Activated T-cell treated with anti-CD3 and anti-CD28 coated beads for 1 hour (primary cell): ENCODE measurements around the gene PIH1D1.
"Not testable (repeated sequence)": the region's sequence is repeated elsewhere in the genome, so short reads cannot be mapped to it uniquely, and the experiment has no call there.

Experiments
- DNase-seq: peaks from one replicate; pipeline ENCODE4 v3.0.0-alpha.2; 2020; ENCODE audit warnings: low read depth

The PIH1D1 gene

GRCh38 chr19:49481020-49481683, 29.5 kb upstream of the PIH1D1 start:
- DNase-seq: no peak

DNA sequence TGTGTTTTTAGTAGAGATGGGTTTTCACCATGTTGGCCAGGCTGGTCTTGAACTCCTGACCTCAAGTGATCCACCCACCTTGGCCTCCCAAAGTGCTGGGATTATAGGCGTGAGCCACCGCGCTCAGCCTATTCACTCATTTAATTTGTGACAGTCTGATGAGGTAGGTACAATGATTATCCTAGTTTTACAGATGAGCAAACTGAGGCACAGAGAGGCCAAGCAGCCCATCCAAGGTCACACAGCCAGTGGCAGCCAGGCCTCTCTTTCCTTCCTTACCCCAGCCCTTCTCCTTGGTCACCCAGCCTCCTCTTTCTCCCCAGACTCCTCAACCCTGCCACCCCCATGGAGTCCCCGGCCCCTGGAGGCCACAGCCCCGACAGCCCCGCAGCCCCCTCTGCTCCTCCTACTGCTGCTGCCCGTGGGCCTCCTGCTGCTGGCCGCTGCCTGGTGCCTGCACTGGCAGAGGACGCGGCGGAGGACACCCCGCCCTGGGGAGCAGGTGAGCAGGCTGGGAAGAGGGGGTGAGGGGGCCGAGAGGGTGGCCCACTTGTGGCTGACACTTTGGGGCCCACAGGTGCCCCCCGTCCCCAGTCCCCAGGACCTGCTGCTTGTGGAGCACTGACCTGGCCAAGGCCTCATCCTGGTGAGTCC, 28.5 kb upstream of the PIH1D1 start:
- DNase-seq: no peak

- DNase-seq: peak; percentile 55
Measured at GRCh38 chr19:49475995-49476880, 24.6 kb upstream of the PIH1D1 start.

- DNase-seq: no peak
Measured at GRCh38 chr19:49475191-49475917, 23.7 kb upstream of the PIH1D1 start.

DNA sequence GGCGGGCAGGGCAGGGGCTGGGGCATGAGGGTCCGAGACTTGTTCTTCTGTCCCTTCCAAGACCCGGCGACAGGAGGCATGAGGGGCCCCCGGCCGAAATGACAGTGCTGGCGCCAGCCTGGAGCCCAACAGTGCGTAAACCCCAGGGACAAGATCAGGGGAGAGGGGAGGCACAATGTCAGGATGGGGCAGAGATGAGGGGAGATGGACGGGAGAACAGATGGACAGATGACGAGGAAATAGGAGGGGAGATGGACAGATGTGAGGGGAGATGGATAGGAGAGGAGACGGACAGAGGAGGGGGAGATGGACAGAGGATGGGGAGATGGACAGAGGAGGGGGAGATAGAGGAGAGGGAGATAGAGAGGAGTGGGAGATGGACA, 22.9 kb upstream of the PIH1D1 start:
- no peak for DNase-seq

GRCh38 chr19:49473868-49474541, 22.4 kb upstream of the PIH1D1 start, which contains the start of gene FLT3LG:
Gene FLT3LG (plus strand): TSS chr19:49474215. CDS start chr19:49474640, 425 bp downstream.
- peak; percentile 84 for DNase-seq

DNA sequence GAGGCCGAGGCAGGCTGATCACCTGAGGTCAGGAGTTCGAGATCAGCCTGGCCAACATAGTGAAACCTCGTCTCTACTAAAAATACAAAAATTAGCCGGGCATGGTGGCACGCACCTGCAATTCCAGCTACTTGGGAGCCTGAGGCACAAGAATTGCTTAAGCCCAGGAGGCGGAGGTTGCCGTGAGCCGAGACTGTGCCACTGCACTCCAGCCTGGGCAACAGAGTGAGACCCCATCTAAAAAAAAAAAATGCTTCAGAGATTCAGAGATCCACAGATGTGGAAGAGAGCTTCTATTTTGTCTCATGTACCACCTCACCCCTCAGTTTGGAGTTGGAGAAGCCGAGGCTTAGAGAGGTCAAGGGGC, 21.9 kb upstream of the PIH1D1 start:
- not testable (repeated sequence) for DNase-seq

DNA sequence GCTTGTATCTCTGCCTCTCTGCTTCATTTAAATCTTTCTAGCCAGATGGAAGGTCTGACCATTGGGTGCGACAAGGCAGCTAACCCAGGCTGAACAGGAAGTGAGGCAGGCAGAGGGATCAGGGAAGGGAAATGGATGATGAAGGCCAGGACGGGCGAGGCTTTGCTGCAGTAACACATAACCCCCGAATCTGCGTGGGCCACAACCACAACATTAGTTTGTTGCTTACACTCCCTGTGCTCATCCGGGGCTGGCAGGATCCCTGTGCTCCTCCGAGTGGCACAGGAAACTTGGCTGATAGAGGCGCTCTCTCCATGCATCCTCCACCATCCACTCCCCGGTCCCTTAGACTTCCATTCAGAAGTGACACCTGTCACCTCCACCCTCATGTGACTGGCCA, 21.3 kb upstream of the PIH1D1 start:
- DNase-seq: no peak

- no peak for DNase-seq
Measured at GRCh38 chr19:49470615-49470978, 19.0 kb upstream of the PIH1D1 start.

GRCh38 chr19:49469828-49470614, 18.4 kb upstream of the PIH1D1 start:
- peak; percentile 59 for DNase-seq

- DNase-seq: peak; percentile 71
Measured at GRCh38 chr19:49468746-49469447, 17.3 kb upstream of the PIH1D1 start.

- DNase-seq: no peak
Measured at GRCh38 chr19:49468199-49468598, 16.6 kb upstream of the PIH1D1 start.

DNA sequence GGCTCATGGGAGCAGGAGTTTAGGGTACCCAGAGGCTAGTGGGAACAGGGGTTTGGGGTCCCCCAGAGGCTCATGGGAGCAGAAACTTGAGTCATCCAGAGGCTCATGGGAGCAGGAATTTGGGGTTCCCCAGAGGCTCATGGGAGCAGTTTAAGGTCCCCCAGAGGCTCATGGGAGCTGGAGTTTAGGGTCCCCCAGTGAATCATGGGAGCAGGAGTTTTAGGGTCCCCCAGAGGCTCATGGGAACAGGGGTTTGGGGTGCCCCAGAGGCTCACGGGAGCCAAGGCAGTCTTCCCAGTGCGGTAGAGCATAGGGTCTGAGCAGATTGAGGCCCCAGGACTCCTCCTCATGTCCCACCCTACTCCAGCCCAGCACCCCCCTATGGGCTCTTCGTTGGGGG, 13.8 kb upstream of the PIH1D1 start:
- DNase-seq: no peak

DNA sequence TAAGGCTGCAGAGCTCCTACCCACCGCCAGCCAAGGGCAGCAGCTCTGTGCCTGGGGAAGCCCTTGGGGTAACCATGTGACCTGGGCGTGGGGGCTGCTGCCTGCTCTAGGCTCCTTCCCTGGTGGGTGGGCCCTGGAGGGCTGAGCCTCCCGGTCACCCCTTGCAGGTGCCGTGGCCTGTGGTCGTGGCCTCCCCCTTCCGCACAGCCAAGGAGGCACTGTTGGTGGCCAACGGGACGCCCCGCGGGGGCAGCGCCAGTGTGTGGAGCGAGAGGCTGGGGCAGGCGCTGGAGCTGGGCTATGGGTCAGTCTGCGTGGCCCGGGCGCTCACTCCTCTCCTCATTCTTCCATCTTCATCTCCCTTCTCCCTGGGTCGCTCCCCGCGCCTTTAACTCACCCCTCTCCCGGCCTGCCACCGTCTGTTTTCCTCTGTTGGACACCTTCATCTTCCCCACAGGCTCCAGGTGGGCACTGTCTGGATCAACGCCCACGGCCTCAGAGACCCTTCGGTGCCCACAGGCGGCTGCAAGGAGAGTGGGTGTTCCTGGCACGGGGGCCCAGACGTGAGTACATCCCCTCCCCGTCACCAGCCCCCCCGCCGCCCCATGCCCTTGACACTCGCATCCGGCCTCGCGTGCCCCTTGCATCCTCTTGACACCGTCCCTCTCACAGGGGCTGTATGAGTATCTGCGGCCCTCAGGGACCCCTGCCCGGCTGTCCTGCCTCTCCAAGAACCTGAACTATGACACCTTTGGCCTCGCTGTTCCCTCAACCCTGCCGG, 12.5 kb upstream of the PIH1D1 start:
- DNase-seq: no peak

GRCh38 chr19:49462492-49462891, 10.9 kb upstream of the PIH1D1 start:
- DNase-seq: no peak

DNA sequence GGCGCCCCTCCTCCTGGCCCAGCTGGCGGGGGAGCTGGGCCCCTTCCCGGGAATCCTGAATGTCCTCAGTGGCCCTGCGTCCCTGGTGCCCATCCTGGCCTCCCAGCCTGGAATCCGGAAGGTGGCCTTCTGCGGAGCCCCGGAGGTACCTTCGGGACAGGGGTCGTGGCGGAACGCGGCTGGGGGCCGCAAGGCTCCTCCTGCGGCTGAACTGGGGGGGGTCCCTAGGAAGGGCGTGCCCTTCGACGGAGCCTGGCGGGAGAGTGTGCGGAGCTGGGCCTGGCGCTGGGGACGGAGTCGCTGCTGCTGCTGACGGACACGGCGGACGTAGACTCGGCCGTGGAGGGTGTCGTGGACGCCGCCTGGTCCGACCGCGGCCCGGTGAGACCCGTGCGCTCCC, 10.0 kb upstream of the PIH1D1 start:
- DNase-seq: no peak

GRCh38 chr19:49461130-49461529, 9.5 kb upstream of the PIH1D1 start:
- DNase-seq: not testable (repeated sequence)

DNA sequence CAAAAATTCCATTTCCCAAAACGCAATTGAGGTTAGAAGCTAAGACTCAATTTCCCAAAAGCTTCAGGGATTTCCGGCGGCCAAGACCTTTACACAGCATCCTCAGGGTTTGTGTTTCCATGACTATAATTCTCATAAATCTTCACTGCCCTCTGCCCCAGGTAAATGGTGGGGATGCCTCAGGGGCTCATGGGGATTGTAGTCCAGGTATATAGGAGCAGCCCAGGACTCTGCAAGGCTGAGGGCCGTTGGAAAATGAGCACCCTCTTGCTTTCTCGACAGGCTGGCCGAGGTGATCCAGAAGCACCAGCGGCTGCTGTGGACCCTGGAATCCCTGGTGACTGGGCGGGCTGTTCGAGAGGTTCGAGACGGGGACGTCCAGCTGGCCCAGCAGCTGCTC, 7.8 kb upstream of the PIH1D1 start:
- no peak for DNase-seq

- DNase-seq: no peak
Measured at GRCh38 chr19:49458567-49458903, 6.9 kb upstream of the PIH1D1 start.

DNA sequence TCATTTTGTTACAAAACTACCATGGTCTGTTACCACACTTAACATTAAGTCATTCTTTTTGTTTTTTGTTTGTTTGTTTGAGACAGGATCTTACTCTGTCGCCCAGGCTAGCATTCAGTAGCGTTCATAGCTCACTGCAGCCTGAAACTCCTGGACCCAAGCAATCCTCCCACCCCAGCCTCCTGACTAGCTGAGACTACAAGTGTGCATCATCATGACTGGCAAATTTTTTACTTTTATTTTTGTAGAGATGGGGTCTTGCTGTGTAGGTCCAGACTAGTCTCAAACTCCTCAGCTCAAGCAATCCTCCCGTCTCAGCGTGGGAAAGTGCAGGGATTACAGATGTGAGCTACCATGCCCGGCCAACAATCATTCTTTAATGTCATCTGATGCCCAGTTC, 4.7 kb upstream of the PIH1D1 start:
- no peak for DNase-seq
